EL (cell line): ENCODE data around the gene FNBP1L.
A peak's percentile ranks its signal among the peaks of the same experiment; 100 is the strongest.

Experiments
- DNase-seq: peaks from one replicate; pipeline ENCODE4 v3.0.0-alpha.2; 2016

The FNBP1L gene

GRCh38 chr1:93495911-93496310, 48.0 kb downstream of the FNBP1L start:
- no peak for DNase-seq

GRCh38 chr1:93496520-93496919, 48.6 kb downstream of the FNBP1L start:
- no peak for DNase-seq

- no peak for DNase-seq
Observed at GRCh38 chr1:93499075-93499474, 51.2 kb downstream of the FNBP1L start.

GRCh38 chr1:93499533-93499932, 51.6 kb downstream of the FNBP1L start:
- no peak for DNase-seq

DNA sequence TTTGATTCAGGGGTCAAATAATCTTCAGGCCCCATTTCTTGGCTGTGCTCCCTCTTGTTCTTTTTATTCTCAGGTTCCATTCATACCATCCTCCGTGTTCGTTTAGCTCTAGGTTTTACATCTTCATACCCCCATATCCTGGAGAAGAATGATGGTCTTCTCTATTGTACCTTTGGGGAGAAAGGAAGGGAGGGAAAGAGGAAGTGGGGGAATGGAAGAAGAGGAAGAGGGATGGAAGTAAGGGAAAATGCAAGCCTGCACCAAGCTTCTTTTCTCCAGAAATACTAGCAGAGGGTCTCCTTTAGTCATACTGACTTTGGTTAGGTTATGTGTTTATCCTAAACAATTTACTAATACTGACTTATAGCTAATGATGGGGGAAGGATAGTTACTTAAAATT, 52.4 kb downstream of the FNBP1L start:
- DNase-seq, result no peak

- DNase-seq, result no peak
Observed at GRCh38 chr1:93501399-93501798, 53.5 kb downstream of the FNBP1L start.

- DNase-seq, result no peak
Observed at GRCh38 chr1:93501829-93502369, 54.0 kb downstream of the FNBP1L start.

GRCh38 chr1:93502571-93502970, 54.7 kb downstream of the FNBP1L start:
- DNase-seq, result no peak

- no peak for DNase-seq
Observed at GRCh38 chr1:93503163-93503562, 55.2 kb downstream of the FNBP1L start.

DNA sequence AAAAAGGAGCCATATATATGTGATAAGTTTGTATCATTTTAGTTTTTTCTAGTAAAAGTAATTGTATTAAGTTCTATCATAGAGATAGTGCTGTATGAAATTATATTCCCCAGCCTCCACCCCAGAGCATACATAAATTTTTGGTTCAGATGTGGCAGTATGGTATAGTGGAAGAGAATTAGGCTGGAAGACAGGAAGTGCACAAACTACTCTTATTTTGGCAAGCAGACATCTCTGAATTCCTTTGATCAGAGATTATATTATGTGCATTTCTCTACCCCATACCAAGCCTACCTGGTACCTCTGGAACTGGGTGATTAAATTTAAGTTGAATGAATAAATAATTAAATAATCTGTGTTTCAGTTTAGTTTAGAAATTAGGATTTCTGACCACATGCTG, 55.9 kb downstream of the FNBP1L start:
- DNase-seq, result no peak

- no peak for DNase-seq
Observed at GRCh38 chr1:93504247-93505033, 56.5 kb downstream of the FNBP1L start.

GRCh38 chr1:93506126-93506525, 58.2 kb downstream of the FNBP1L start:
- no peak for DNase-seq

- no peak for DNase-seq
Observed at GRCh38 chr1:93516164-93516563, 68.2 kb downstream of the FNBP1L start.

DNA sequence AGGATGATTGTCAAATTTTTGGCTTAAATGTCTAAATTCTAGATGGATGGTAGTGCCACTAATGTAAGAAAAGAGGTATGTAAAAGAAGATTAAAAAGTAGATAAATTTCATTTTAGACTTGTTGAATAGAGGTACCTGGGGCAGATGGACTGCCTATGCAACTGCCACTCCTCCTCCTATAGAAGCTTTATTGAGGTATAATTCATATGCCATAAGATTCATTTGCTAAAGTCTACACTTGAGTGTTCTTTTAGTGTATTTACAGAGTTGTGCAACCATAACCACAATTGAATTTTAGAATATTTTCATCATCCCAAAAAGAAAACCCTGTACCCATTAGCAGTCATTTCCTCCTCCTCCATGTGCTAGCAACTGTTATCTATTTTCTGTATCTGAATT, 70.6 kb downstream of the FNBP1L start:
- no peak for DNase-seq

- peak; percentile 34 for DNase-seq
Observed at GRCh38 chr1:93519199-93519829, 71.4 kb downstream of the FNBP1L start.

DNA sequence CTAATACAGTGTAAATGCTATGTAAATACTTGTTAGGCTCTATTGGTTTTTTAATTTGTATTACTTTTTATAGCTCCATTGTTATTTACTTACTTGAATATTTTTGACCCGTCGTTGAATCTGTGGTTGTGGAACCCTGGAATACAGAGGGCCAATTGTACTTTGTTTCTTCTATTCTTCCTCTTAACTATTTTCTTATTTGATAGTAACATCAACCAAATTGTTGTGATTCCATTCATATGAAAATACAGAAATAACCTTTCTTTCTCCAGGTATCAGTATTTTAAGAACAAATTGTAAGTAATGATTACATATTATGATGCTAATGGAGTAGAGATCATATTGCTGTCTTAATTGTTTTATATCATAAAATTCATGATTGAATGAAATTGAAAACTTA, 73.7 kb downstream of the FNBP1L start:
- DNase-seq, result no peak

GRCh38 chr1:93522721-93523120, 74.8 kb downstream of the FNBP1L start:
- no peak for DNase-seq

DNA sequence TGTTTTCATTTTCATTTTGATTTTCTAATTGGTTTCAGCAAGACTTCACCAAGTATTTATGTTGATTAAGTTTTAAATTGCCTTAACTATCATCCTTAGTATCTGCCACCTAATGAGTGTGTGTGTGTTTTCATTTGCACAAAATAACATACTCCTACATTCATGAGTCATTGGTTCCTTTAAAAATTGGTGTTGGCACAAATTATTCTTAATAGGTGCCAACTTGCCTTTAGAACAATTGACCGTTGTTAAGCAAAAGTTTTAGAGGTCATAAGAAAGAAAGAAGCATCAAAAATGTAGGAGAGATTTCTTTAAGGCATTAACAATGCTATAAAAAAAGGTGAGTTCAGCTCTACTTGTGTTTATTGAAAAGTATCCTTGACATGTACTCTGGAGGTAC, 77.5 kb downstream of the FNBP1L start:
- DNase-seq, result no peak

- no peak for DNase-seq
Observed at GRCh38 chr1:93526431-93526830, 78.5 kb downstream of the FNBP1L start.

DNA sequence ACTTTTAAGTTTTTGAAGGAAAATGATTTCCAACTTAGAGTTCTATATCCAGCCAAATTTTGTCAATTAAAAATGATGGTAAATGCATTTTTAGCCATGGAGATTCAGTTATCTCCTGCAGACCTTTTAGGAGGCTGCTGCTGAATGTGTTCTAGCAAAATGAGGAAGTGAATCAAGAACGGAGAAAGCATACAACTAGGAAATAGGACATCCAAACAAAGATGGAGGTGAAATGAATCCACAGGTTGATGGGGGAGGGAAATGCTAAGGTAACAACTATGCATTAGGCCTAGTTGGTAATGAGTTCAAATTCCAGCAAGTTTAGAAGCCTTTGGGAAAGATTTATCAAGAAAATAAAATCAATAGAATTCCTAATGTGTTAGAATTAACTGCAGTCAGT, 80.5 kb downstream of the FNBP1L start:
- no peak for DNase-seq

DNA sequence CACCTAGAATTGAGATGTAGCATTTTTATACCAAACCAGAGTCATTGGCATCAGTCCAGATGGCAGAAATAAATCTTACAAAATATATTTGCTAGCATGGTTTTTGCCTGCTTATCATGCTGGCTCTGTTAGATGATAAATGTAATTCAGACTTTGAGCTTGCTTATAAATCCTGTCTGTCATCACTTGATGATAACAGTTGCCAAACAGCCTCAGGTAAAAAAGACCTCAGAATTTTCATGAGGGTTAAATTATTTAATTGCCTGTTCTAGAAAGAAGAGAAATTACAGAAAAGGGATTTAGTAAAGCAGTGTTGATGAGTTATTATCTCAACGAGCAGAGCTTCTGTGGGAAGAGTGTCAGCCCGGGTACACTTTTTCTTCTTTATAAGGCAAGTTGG, 83.3 kb downstream of the FNBP1L start:
- no peak for DNase-seq

DNA sequence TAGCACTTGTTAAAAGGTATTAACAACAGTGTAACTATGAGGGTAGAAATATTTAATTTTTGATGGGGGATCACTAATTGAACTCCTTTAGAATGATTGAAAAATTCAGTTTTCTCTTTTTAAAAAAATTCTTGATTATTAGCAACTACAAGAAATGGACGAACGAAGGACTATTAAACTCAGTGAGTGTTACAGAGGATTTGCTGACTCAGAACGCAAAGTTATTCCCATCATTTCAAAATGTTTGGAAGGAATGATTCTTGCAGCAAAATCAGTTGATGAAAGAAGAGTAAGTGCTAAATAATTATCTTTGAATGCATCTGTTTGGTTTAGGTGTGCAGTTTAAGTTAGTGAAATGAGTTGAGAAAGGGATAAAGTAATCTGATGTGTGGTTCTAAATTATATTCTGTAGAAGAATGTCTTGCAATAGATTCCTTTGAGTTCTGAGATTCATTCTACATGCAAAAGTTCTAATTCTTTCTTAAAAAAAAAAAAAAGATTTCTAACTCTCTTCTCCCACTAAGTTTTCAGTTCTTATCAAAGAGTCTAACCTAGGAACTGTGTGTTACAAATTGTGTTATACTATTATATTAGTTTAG, 85.0 kb downstream of the FNBP1L start:
- no peak for DNase-seq

DNA sequence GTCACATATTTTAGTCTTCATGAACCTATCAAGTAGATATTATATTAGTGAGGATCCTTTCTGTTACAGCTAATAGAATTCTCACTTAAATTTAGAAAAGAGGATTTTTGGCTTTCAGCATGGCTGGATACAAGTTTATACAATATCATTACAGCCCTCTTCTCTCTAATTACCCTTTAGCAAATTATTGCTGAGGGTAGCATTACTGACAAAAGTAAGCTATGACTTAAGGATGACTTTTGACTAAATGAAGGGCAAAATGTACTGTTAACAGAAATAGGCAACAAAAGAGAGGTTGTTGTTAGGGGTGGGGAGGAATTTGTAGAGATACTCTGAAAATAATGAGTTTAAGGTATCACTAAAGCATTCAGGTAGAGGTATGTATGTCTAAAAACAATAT, 85.8 kb downstream of the FNBP1L start:
- no peak for DNase-seq

GRCh38 chr1:93537396-93537795, 89.5 kb downstream of the FNBP1L start:
- no peak for DNase-seq
